Stomach (tissue), 9 donors: Measurements from ENCODE around the gene CACNB2. TPM values are rescaled to one million over a fixed set of nuclear protein-coding genes. Genes with fewer than 3 reads are reported as not detected.
"Not testable (repeated sequence)": the region's sequence is repeated elsewhere in the genome, so short reads cannot be mapped to it uniquely, and the experiment has no call there.

ENCODE experiments used
- DNase-seq, 2 donors: peaks; one replicate each; pipeline versions ENCODE4 v3.0.0 to v3.0.0-alpha.2; 2013 to 2019
- H3K27ac ChIP-seq, 5 donors: fragments of 200-600 bp in 4 of 5; sonication (generic) in 4 of 5; one replicate each; pipeline ENCODE4 v1.5.1; 2013 to 2019; ENCODE audit warnings: mild to moderate bottlenecking in 1 of 5, moderate library complexity in 1 of 5
- H3K27me3 ChIP-seq, 3 donors: fragments of 200-600 bp; sonication (generic); one replicate each; pipeline ENCODE4 v1.5.1; 2017 to 2019; ENCODE audit warnings: mixed run types in 1 of 3
- H3K36me3 ChIP-seq, 4 donors: fragments of 200-600 bp; sonication (generic); 1 replicate in 3 of 4; 2 replicates in 1 of 4; pipeline ENCODE4 v1.5.1; 2016 to 2019
- H3K4me1 ChIP-seq, 4 donors: fragments of 200-600 bp; sonication (generic); one replicate each; pipeline ENCODE4 v1.5.1; 2016 to 2019
- H3K4me3 ChIP-seq, 4 donors: fragments of 200-600 bp; sonication (generic) in 3 of 4; one replicate each; pipeline ENCODE4 v1.5.1; 2016 to 2019; ENCODE audit warnings: mild to moderate bottlenecking in 1 of 4
- H3K9me3 ChIP-seq, 4 donors: fragments of 200-600 bp; sonication (generic); one replicate each; pipeline ENCODE4 v1.5.1; 2016 to 2019
- CTCF ChIP-seq, 7 experiments: fragments of 450-650 bp in 4 of 7; fragments of 200-600 bp in 3 of 7; sonication (generic) in 3 of 7; IDR thresholded peaks; one replicate each; pipeline ENCODE4 v1.5.1; 2016 to 2019; ENCODE audit warnings: antibody characterized with exemption in 7 of 7, control low read depth in 2 of 7, mild to moderate bottlenecking in 1 of 7
- EP300 ChIP-seq: sonication (generic); formaldehyde crosslinking; IDR thresholded peaks from one replicate; pipeline ENCODE4 v1.6.1; 2017; ENCODE audit warnings: antibody characterized with exemption
- POLR2A ChIP-seq, 4 donors: fragments of 450-650 bp; IDR thresholded peaks; one replicate each; pipeline ENCODE4 v1.6.1; 2016; ENCODE audit warnings: antibody characterized with exemption in 4 of 4, control low read depth in 2 of 4, mild to moderate bottlenecking in 1 of 4, moderate library complexity in 1 of 4
- POLR2AphosphoS5 ChIP-seq, 3 donors: sonication (generic); formaldehyde crosslinking; IDR thresholded peaks; one replicate each; pipeline ENCODE4 v1.6.1; 2016; ENCODE audit warnings: antibody characterized with exemption in 3 of 3
- WGBS, 5 donors: extraction: QIAGEN DNeasy Blood & Tissue Kit in 3 of 5; methylation state at CpG; one replicate each; pipeline versions ENCODE4 v1.1.5 to v1.1.7; 2013 to 2018; 5-methylcytosine and 5-hydroxymethylcytosine counted together
- intact Hi-C: fragments of 100-400 bp; cut with DNase I; formaldehyde crosslinking; loops from one replicate; pipeline ENCODE4 v1.15.1; 2023; ENCODE audit warnings: low total_unique reads
- polyA plus RNA-seq, 3 donors: library from polyadenylated mRNA; stranded (reverse); fragments of 200-250 nt; gene quantifications; one replicate each; pipeline ENCODE4 v1.2.3, GENCODE V29; 2013
- total RNA-seq, 5 donors: library from RNA; depleted of rRNA; stranded (reverse); fragments of >200 nt; gene quantifications; one replicate each; pipeline versions ENCODE4 v1.1.0 to v1.2.3, GENCODE V29; 2014 to 2016
- donor health status: healthy with polysubstance abuse.
- donor health status: Bipolar disorder and iron deficiency.
- donor health status: healthy.

Gene CACNB2
- total and polyA plus RNA-seq, 8 donors = 0.31 to 42.9 (median 14.3) TPM

- Histone ChIP-seq H3K9me3 (no peaks in the 10 kb centered on the region), H3K27ac (no peak overlapping the region), H3K27me3 (no peaks in the 10 kb centered on the region), H3K36me3 (peaks cover 0 to 8% (median 0%) of the 10 kb centered on the region in 4 donors), H3K4me3 (no peak overlapping the region), H3K4me1 (peaks cover 0 to 23% (median 0%) of the 10 kb centered on the region in 4 donors)
- intact Hi-C loops = no loop called here
- TF ChIP-seq EP300 (no peak), POLR2AphosphoS5 (IDR thresholded peaks at IDR 0.05) (no peak), POLR2A (IDR thresholded peaks at IDR 0.05) (no peak), CTCF (IDR thresholded peaks at IDR 0.05) (no peak)
- no peak for DNase-seq
Observed at GRCh38 chr10:18155321-18155720, 15.1 kb downstream of the CACNB2 start.

GRCh38 chr10:18156797-18157196, 16.6 kb downstream of the CACNB2 start:
- Histone ChIP-seq H3K27ac (peak overlapping the region in 1 of 5 donors; percentile 51), H3K4me1 (peaks cover 0 to 18% (median 0%) of the 10 kb centered on the region in 4 donors)
- WGBS, 5 donors = 71 to 92% (median 85%) methylated on average over 8 of the region's 8 CpGs
- DNase-seq, H3K36me3 ChIP-seq, H3K27me3 ChIP-seq, intact Hi-C loops, H3K9me3 ChIP-seq, H3K4me3 ChIP-seq: not testable (repeated sequence)

GRCh38 chr10:18157881-18158280, 17.7 kb downstream of the CACNB2 start:
- H3K9me3 ChIP-seq = no peaks in the 10 kb centered on the region
- no peak overlapping the region for H3K4me3 ChIP-seq
- intact Hi-C loops = no loop called here
- H3K27ac ChIP-seq = peak overlapping the region in 4 of 5 donors; percentile 36 to 73 (median 47)
- 66 to 81% (median 79%) methylated on average over 3 of the region's 3 CpGs for WGBS, 5 donors
- no peak for DNase-seq
- no peaks in the 10 kb centered on the region for H3K36me3 ChIP-seq
- peaks cover 0 to 16% (median 0%) of the 10 kb centered on the region in 4 donors for H3K4me1 ChIP-seq
- H3K27me3 ChIP-seq = no peaks in the 10 kb centered on the region
- TF ChIP-seq CTCF (IDR thresholded peaks at IDR 0.05) (no peak), POLR2AphosphoS5 (IDR thresholded peaks at IDR 0.05) (no peak), EP300 (no peak), POLR2A (IDR thresholded peaks at IDR 0.05) (no peak)

- H3K27ac ChIP-seq = peak overlapping the region in 4 of 5 donors; percentile 24 to 73 (median 47)
Observed at GRCh38 chr10:18158773-18159265, 18.6 kb downstream of the CACNB2 start.

More at GRCh38 chr10:18158773-18159265, 18.6 kb downstream of the CACNB2 start:
- Histone ChIP-seq H3K4me3 (no peak overlapping the region), H3K9me3 (no peaks in the 10 kb centered on the region), H3K4me1 (peaks cover 0 to 18% (median 2%) of the 10 kb centered on the region in 4 donors), H3K27me3 (no peaks in the 10 kb centered on the region), H3K36me3 (no peaks in the 10 kb centered on the region)
- 52 to 81% (median 64%) methylated on average over 2 of the region's 2 CpGs for WGBS, 5 donors
- TF ChIP-seq POLR2A (IDR thresholded peaks at IDR 0.05) (no peak), CTCF (IDR thresholded peaks at IDR 0.05) (no peak), EP300 (no peak), POLR2AphosphoS5 (IDR thresholded peaks at IDR 0.05) (peak in 1 of 3 donors; percentile 49)
- peak in 1 of 2 donors; percentile 41 for DNase-seq
- intact Hi-C loops = no loop called here
